Measurements from ENCODE around the gene LCE2C.
"Not testable (repeated sequence)": the region's sequence is repeated elsewhere in the genome, so short reads cannot be mapped to it uniquely, and the experiment has no call there.

LCE2C gene

DNA sequence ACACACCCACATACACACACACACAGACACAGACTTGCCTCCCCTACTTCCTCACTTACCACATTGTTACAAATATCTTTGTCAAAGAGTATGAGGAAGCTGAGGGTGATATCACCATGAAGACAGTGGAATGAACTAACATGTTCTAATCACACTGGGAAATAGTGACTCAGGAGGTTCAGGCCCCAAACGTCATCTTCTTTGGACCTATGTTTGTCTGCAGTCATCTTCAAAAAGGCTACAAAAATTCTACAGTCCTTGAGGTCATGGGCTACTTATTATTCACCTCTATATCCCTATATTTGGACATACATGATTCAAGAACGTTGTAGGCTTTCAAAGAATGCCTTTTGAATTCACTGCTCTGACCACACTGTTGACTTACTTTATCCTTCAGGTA, 2.1 kb upstream of the LCE2C start:
- TF ChIP-seq, protein P1, sequence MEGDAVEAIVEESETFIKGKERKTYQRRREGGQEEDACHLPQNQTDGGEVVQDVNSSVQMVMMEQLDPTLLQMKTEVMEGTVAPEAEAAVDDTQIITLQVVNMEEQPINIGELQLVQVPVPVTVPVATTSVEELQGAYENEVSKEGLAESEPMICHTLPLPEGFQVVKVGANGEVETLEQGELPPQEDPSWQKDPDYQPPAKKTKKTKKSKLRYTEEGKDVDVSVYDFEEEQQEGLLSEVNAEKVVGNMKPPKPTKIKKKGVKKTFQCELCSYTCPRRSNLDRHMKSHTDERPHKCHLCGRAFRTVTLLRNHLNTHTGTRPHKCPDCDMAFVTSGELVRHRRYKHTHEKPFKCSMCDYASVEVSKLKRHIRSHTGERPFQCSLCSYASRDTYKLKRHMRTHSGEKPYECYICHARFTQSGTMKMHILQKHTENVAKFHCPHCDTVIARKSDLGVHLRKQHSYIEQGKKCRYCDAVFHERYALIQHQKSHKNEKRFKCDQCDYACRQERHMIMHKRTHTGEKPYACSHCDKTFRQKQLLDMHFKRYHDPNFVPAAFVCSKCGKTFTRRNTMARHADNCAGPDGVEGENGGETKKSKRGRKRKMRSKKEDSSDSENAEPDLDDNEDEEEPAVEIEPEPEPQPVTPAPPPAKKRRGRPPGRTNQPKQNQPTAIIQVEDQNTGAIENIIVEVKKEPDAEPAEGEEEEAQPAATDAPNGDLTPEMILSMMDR (conservative IDR thresholded peaks at IDR 0.05; ENCODE audit: control insufficient read depth, insufficient read depth, low read depth, low read length): no peak
- no peak overlapping the region for H3K4me3 ChIP-seq (ENCODE audit: control insufficient read depth, low read depth, low read length)
- peak; percentile 16 for DNase-seq (ENCODE audit: low read depth)

DNA sequence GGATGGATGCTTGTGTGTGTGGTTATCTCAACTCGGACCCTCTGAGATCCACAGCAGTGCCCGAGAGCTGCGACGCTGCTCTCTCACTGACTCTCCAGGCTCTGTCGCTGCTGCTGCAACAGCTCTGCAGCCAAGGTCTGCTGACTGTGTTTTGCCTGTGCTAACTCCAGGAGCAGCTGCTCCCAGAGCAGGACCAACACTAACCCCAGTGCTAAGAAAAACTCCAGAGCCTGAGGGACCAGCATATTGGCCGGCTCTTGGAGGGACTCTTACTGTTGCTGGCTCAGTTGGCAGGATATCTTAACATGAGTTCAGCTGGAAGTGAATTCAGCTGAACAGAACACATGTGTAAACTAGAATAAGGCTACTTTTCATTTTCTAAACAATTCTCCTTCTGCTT, 4.4 kb downstream of the LCE2C start:
- no peak overlapping the region for H3K4me3 ChIP-seq (ENCODE audit: control insufficient read depth, low read depth, low read length)
- TF ChIP-seq, protein P1 (conservative IDR thresholded peaks at IDR 0.05; ENCODE audit: control insufficient read depth, insufficient read depth, low read depth, low read length): no peak
- DNase-seq (ENCODE audit: low read depth): no peak

DNA sequence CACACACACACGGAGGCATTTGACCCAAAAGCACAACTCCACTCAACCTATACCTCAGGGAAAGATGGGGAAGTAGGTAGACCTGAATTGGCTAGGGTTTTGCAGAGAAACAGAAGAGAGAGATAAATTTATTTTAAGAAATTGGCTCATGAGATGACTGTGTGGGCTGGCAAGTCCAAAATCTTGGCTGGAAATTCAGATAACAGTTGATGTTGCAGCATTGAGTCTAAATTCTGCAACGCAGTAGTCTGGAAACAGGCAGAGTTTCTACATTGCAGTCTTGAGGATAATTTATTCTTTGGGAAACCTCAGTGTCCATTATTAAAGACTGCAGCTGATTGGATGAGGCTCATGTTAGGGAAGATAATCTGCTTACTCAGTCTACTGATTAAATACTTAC, 6.5 kb downstream of the LCE2C start:
- TF ChIP-seq, protein P1 (conservative IDR thresholded peaks at IDR 0.05; ENCODE audit: control insufficient read depth, insufficient read depth, low read depth, low read length): no peak
- H3K4me3 ChIP-seq (ENCODE audit: control insufficient read depth, low read depth, low read length): no peak overlapping the region
- no peak for DNase-seq (ENCODE audit: low read depth)

DNA sequence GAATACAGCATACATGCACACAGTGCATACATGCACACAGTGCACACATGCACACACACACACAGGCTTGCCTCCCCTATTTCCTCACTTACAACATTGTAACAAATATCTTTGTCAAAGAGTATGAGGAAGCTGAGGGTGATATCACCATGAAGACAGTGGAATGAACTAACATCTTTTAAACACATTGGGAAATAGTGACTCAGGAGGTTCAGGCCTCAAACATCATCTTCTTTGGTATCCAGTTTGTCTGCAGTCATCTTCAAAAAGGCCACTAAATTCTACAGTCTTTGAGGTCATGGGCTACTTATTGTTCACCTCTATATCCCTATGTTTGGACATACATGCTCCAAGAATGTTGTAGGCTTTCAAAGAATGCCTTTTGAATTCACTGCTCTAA, 8.8 kb downstream of the LCE2C start:
- peak; percentile 25 for DNase-seq (ENCODE audit: low read depth)
- TF ChIP-seq, protein P1 (conservative IDR thresholded peaks at IDR 0.05; ENCODE audit: control insufficient read depth, insufficient read depth, low read depth, low read length): no peak
- no peak overlapping the region for H3K4me3 ChIP-seq (ENCODE audit: control insufficient read depth, low read depth, low read length)

DNA sequence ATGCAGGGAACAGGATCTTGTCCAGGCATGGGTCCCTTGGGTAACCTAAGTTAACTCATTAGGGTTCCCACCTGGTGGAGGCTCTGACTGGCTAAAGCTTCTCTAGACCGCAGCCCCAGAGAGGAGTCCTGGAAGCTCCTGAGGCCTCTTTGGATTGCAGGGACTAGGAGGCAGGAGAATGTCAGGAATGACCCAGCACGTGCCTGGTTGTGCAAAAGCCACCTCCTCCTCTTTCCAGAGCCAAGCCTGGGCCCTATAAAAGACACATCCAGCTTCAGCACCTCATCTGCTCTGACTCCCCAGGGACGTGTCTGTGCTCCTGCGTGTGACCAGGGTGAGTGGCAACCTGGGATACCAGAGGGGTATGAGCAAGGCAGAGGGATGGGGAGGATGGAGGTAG, 10.7 kb downstream of the LCE2C start, which contains the start of gene LCE2B:
Gene LCE2B (plus strand): TSS at position 301 of the 400 bp plus-strand sequence. CDS start 721 bp downstream, outside the sequence.
- not testable (repeated sequence) for DNase-seq (ENCODE audit: low read depth); H3K4me3 ChIP-seq (ENCODE audit: control insufficient read depth, low read depth, low read length)

DNA sequence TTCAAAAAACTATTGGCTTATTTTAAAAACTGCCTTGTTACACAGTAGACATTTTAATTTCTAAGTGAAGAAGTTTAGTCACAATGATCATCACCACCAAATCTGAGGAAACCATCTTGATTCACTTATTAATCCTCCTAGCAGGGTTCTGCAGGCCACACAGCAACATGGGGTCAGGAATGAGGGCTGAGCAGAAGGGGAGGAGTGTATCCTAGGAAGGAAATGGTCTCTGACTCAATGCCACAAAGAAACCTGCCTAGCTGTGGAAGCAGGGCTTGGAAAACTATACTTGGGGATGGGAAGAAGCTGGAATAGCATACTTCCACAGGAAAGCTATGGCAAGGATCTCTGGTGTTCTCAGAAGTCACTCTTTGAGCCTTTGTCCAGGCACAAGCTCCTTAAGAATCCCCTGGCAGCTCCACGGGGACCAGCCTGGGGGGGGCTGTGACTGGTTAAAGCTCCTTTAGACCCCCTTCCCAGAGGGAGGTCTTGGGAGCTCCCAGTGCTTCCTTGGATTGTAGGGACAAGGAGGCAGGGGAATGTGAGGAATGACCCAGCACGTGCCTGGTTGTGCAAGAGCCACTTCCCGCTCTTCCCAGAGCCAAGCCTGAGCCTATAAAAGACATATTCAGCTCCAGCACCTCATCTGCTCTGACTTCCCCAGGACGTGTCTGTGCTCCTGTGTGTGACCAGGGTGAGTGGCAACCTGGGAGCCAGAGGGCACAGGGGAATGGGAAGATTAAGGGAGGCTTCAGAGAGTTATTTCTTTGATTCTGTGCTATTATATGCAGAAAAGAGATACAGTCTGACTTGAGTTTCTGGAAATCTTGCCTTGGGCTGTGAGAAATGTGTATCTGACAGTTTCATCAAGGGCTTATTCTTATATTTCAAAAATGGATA, 22.9 kb downstream of the LCE2C start, which contains the start of gene LCE2A:
Gene LCE2A (plus strand): TSS at position 645 of the 900 bp plus-strand sequence. CDS start 557 bp downstream, outside the sequence.
- peak; percentile 25 for DNase-seq (ENCODE audit: low read depth)
- no peak within 1 kb of the TSS for H3K4me3 ChIP-seq (ENCODE audit: control insufficient read depth, low read depth, low read length)
- TF ChIP-seq, protein P1 (conservative IDR thresholded peaks at IDR 0.05; ENCODE audit: control insufficient read depth, insufficient read depth, low read depth, low read length): no peak

DNA sequence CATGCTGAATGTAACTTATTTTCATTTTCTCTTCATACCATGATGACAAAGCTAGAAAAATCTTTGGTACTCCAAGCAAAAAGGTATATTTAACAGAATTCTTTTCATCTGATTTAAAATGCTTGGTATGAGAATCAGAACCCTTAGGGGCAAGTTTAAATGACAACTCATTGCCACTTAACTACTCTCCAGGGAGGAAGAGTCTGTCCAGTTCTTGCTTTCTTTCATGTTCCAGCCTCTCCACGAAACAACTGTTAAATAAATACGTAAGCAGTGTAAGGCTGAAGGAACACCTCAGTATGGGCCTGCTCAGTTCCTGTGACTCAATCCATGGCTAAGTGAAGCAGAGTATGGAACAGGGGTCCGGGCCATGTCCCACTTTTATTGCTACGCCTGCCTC, 24.7 kb downstream of the LCE2C start:
- DNase-seq (ENCODE audit: low read depth): no peak
- no peak overlapping the region for H3K4me3 ChIP-seq (ENCODE audit: control insufficient read depth, low read depth, low read length)
- TF ChIP-seq, protein P1 (conservative IDR thresholded peaks at IDR 0.05; ENCODE audit: control insufficient read depth, insufficient read depth, low read depth, low read length): no peak

All from fibroblast of mammary gland (primary cell).